Measurements from ENCODE around the gene P2RX7. TPM values are rescaled to one million over a fixed set of nuclear protein-coding genes. Genes with fewer than 3 reads are reported as not detected.
"Not testable (repeated sequence)": the region's sequence is repeated elsewhere in the genome, so short reads cannot be mapped to it uniquely, and the experiment has no call there.

The P2RX7 gene
- polyA plus RNA-seq, 1 of the 3 experiments (the other 2 are of a cell fraction): 0.43 TPM

DNA sequence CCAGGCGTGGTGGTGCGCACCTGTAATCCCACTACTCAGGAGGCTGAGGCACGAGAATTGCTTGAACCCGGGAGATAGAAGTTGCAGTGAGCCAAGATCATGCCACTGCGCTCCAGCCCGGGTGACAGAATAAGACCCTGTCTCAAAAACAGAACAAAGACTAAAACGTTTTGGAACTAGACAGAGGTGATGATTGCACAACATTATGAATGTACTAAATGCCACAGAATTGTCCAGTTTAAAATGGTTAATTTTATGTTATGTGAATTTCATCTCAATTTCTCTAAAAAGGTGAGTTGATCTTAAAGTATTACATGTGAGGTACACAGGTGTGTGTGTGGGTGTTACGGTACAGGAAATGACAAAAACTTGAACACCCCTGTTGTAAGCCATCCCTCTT is 93.7 kb downstream of the P2RX7 start:
- Histone ChIP-seq H2AFZ (ENCODE audit: low read depth) (no peak overlapping the region), H3F3A (replicated peaks; ENCODE audit: insufficient read depth) (no peaks in the 10 kb centered on the region), H3K27me3 (ENCODE audit: insufficient read depth) (no peaks in the 10 kb centered on the region), H3K27ac (ENCODE audit: low read depth in 2 of 2, low read length in 1 of 2) (no peak overlapping the region), H3K9me3 (no peaks in the 10 kb centered on the region), H3K9ac (no peak overlapping the region), H3K4me1 (ENCODE audit: control insufficient read depth in 1 of 2, insufficient read depth in 2 of 2, low read depth in 1 of 2, low read length in 1 of 2) (no peaks in the 10 kb centered on the region), H4K20me1 (ENCODE audit: insufficient read depth) (no peaks in the 10 kb centered on the region), H3K4me2 (no peak overlapping the region), H3K4me3 (ENCODE audit: low read depth in 2 of 2, low read length in 1 of 2) (no peak overlapping the region), H3K79me2 (ENCODE audit: insufficient read depth) (no peaks in the 10 kb centered on the region), H3K9me2 (no peaks in the 10 kb centered on the region), H3K36me3 (replicated peaks in 1 of 2; ENCODE audit: control insufficient read depth in 1 of 2, insufficient read depth in 2 of 2, low read length in 1 of 2) (no peaks in the 10 kb centered on the region)
- ChIA-PET POLR2A (no interaction called here), CTCF (no interaction called here)
- no peak for DNase-seq
- TF ChIP-seq RFX5 (IDR thresholded peaks at IDR 0.05; ENCODE audit: low read length) (no peak), NRF1 (IDR thresholded peaks at IDR 0.05; ENCODE audit: low read depth, low read length) (no peak), SMC3 (IDR thresholded peaks at IDR 0.05; ENCODE audit: low read depth, low read length) (no peak), FOSL2 (IDR thresholded peaks at IDR 0.05; ENCODE audit: borderline replicate concordance, low read depth) (no peak), ELF1 (IDR thresholded peaks at IDR 0.05) (no peak)
- TF ChIP-seq, protein P1, sequence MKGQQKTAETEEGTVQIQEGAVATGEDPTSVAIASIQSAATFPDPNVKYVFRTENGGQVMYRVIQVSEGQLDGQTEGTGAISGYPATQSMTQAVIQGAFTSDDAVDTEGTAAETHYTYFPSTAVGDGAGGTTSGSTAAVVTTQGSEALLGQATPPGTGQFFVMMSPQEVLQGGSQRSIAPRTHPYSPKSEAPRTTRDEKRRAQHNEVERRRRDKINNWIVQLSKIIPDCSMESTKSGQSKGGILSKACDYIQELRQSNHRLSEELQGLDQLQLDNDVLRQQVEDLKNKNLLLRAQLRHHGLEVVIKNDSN (IDR thresholded peaks at IDR 0.05; ENCODE audit: borderline replicate concordance, low read depth): no peak
- 90% methylated on average over 8 of the region's 8 CpGs for WGBS (ENCODE audit: low lambda C conversion rate)

DNA sequence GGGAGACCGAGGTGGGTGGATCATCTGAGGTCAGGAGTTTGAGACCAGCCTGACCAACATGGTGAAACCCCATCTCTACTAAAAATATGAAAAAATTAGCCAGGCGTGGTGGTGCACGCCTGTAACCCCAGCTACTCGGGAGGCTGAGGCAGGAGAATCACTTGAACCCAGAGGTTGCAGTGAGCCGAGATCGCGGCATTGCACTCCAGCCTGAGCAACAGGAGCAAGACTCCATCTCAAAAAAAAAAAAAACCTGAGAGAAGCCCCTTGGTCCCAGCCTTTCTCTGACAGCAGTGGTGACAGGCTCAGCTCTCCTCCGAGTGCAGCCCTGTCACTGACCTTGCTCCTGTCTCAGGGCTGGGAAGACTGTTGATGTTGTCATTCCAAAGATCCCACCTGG is 94.2 kb downstream of the P2RX7 start:
- 89% methylated on average over 8 of the region's 8 CpGs for WGBS (ENCODE audit: low lambda C conversion rate)
- not testable (repeated sequence) for H3F3A ChIP-seq (replicated peaks; ENCODE audit: insufficient read depth)

DNA sequence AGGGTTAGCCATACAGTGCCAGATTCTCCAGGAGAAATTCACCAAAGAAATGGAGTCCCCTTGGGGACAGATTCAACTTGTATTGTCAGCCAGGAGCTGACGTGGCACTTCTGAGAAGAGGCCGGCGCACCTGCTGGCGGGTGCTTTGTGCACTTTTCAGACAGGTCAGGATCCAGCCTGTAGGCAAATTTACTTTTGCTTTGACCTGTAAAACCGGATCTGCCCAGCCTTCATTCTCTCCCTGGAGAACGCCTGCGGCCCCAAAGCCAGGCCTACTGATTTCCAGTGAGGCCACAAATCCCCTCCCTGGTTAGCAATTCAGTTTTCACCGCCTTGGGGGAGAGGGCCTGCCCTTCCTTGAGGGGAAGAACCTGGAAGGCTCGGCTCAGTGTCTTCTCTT is 94.6 kb downstream of the P2RX7 start:
- no peaks in the 10 kb centered on the region for H3K4me1 ChIP-seq (ENCODE audit: control insufficient read depth in 1 of 2, insufficient read depth in 2 of 2, low read depth in 1 of 2, low read length in 1 of 2)
- H3K9ac ChIP-seq: no peak overlapping the region
- no peak overlapping the region for H3K4me3 ChIP-seq (ENCODE audit: low read depth in 2 of 2, low read length in 1 of 2)
- H3K9me3 ChIP-seq: no peaks in the 10 kb centered on the region
- H3K27me3 ChIP-seq (ENCODE audit: insufficient read depth): no peaks in the 10 kb centered on the region
- 96% methylated on average over 8 of the region's 9 CpGs for WGBS (ENCODE audit: low lambda C conversion rate)
- H3K27ac ChIP-seq (ENCODE audit: low read depth in 2 of 2, low read length in 1 of 2): no peak overlapping the region
- H3K9me2 ChIP-seq: no peaks in the 10 kb centered on the region
- ChIA-PET POLR2A (no interaction called here), CTCF (interaction anchor here (0.7 kb wide), 1 partner anchor 644 kb away, joined by 3 read pairs; no protein-coding TSS in a partner anchor)
- H3K36me3 ChIP-seq (replicated peaks in 1 of 2; ENCODE audit: control insufficient read depth in 1 of 2, insufficient read depth in 2 of 2, low read length in 1 of 2): no peaks in the 10 kb centered on the region
- H4K20me1 ChIP-seq (ENCODE audit: insufficient read depth): no peaks in the 10 kb centered on the region
- DNase-seq: no peak
- TF ChIP-seq FOXJ3 (CRISPR knock-in tag; IDR thresholded peaks at IDR 0.05) (no peak), FOSL2 (IDR thresholded peaks at IDR 0.05; ENCODE audit: borderline replicate concordance, low read depth) (no peak), MXI1 (IDR thresholded peaks at IDR 0.05; ENCODE audit: low read depth, low read length) (no peak)
- H3K4me2 ChIP-seq: no peak overlapping the region
- H2AFZ ChIP-seq (ENCODE audit: low read depth): no peak overlapping the region
- H3F3A ChIP-seq (replicated peaks; ENCODE audit: insufficient read depth): no peaks in the 10 kb centered on the region
- H3K79me2 ChIP-seq (ENCODE audit: insufficient read depth): no peaks in the 10 kb centered on the region

More for the DNA sequence above, 94.2 kb downstream of the P2RX7 start:
- CTCF ChIA-PET; POLR2A ChIA-PET; H3K27ac ChIP-seq (ENCODE audit: low read depth in 2 of 2, low read length in 1 of 2); DNase-seq; H3K4me2 ChIP-seq; H4K20me1 ChIP-seq (ENCODE audit: insufficient read depth); H3K9me2 ChIP-seq; H3K4me1 ChIP-seq (ENCODE audit: control insufficient read depth in 1 of 2, insufficient read depth in 2 of 2, low read depth in 1 of 2, low read length in 1 of 2); H2AFZ ChIP-seq (ENCODE audit: low read depth); H3K9ac ChIP-seq; H3K27me3 ChIP-seq (ENCODE audit: insufficient read depth); H3K4me3 ChIP-seq (ENCODE audit: low read depth in 2 of 2, low read length in 1 of 2); H3K9me3 ChIP-seq; H3K36me3 ChIP-seq (replicated peaks in 1 of 2; ENCODE audit: control insufficient read depth in 1 of 2, insufficient read depth in 2 of 2, low read length in 1 of 2); H3K79me2 ChIP-seq (ENCODE audit: insufficient read depth): not testable (repeated sequence)
